GM12878 (cell line): ENCODE results near the gene SNAPIN. TPM values are rescaled to one million over a fixed set of nuclear protein-coding genes. Genes with fewer than 3 reads are reported as not detected.

Source experiments
- ATAC-seq: fragments of 200-7000 bp; cut with Tn5 transposase; 3 replicates; pipeline ENCODE4 v1.9.1; 2020; ENCODE audit warnings: mild to moderate bottlenecking, moderate library complexity
- BruUV-seq: library from RNA; stranded (reverse); fragments of 400-500 nt; replicated peaks from 2 replicates; lab custom pipeline; 2021; lab: Mats Ljungman, UMichigan
- CTCF ChIA-PET: fragments of 300-600 bp; sonication (Branson Sonifier 250); formaldehyde crosslinking; extraction: SDS; loops from one replicate; lab custom pipeline; 2021; ENCODE audit warnings: inconsistent platforms; lab: Yijun Ruan, JAX
- POLR2A ChIA-PET: fragments of 350-600 bp; formaldehyde crosslinking; extraction: SDS; loops from one replicate; lab custom pipeline; 2021; ENCODE audit warnings: inconsistent platforms; lab: Charles Lee
- RAD21 ChIA-PET: fragments of 300-600 bp; sonication (Branson Sonifier 250); formaldehyde crosslinking; loops from one replicate; lab custom pipeline; 2023; ENCODE audit warnings: antibody characterized with exemption; ENCODE audit not compliant: unreplicated experiment; lab: Charles Lee
- SMC1A ChIA-PET: fragments of 300-600 bp; sonication (Branson Sonifier 250); formaldehyde crosslinking; loops from one replicate; lab custom pipeline; 2023; ENCODE audit not compliant: unreplicated experiment, uncharacterized antibody; lab: Charles Lee
- DNase-seq: peaks from one replicate; pipeline ENCODE4 v3.0.0-alpha.2; 2011; ENCODE audit warnings: low read depth, low spot score
- FAIRE-seq: peaks from 3 replicates; lab custom pipeline; 2011; peaks lifted over from hg19 to GRCh38; lab: Jason Lieb, UNC
- H2AFZ ChIP-seq: 2 replicates; pipeline ENCODE4 v1.6.0; 2011; ENCODE audit warnings: low read depth, low read length, control low read depth; ENCODE audit not compliant: control insufficient read depth
- H3K27ac ChIP-seq: 2 replicates; pipeline ENCODE4 v1.5.1; 2011; ENCODE audit warnings: control low read depth; ENCODE audit not compliant: control insufficient read depth, insufficient read depth
- H3K27me3 ChIP-seq, 2 experiments: replicated peaks in 1 of 2; 2 replicates each; pipeline versions ENCODE4 v1.6.0 to v1.6.1; 2011; ENCODE audit warnings: low read length in 1 of 2; ENCODE audit not compliant: control insufficient read depth in 2 of 2, insufficient read depth in 2 of 2
- H3K36me3 ChIP-seq, 2 experiments: 2 replicates each; pipeline ENCODE4 v1.5.1; 2011; ENCODE audit warnings: low read length in 1 of 2; ENCODE audit not compliant: control insufficient read depth in 2 of 2, insufficient read depth in 2 of 2
- H3K4me1 ChIP-seq: 2 replicates; pipeline ENCODE4 v1.6.1; 2011; ENCODE audit warnings: mild to moderate bottlenecking, low read length, moderate library complexity, mixed read lengths; ENCODE audit not compliant: control insufficient read depth, insufficient read depth
- H3K4me2 ChIP-seq: 2 replicates; pipeline ENCODE4 v1.6.0; 2011; ENCODE audit warnings: control low read depth; ENCODE audit not compliant: control insufficient read depth, insufficient read depth
- H3K4me3 ChIP-seq: fragments of 200-600 bp; sonication (generic); 2 replicates; pipeline ENCODE4 v1.5.1; 2016
- H3K79me2 ChIP-seq: 2 replicates; pipeline ENCODE4 v1.6.0; 2011; ENCODE audit warnings: low read length; ENCODE audit not compliant: control insufficient read depth, insufficient read depth
- H3K9ac ChIP-seq: 2 replicates; pipeline ENCODE4 v1.8.0; 2011; ENCODE audit warnings: low read length, control low read depth, mixed read lengths; ENCODE audit not compliant: control insufficient read depth, insufficient read depth
- H3K9me3 ChIP-seq: replicated peaks from 3 replicates; pipeline ENCODE4 v1.5.1; 2011; ENCODE audit warnings: mild to moderate bottlenecking, low read length; ENCODE audit not compliant: control insufficient read depth, insufficient read depth
- H4K20me1 ChIP-seq: 2 replicates; pipeline ENCODE4 v1.6.0; 2011; ENCODE audit not compliant: control insufficient read depth, insufficient read depth
- BCL11A ChIP-seq: IDR thresholded peaks from 2 replicates; pipeline ENCODE4 v1.6.1; 2011; ENCODE audit warnings: low read depth, low read length
- ELK1 ChIP-seq: IDR thresholded peaks from 2 replicates; pipeline ENCODE4 v1.6.1; 2012; ENCODE audit warnings: low read depth, low read length, improper control_type of control experiment
- EZH2 ChIP-seq: IDR thresholded peaks from 2 replicates; pipeline ENCODE4 v1.6.1; 2012; ENCODE audit warnings: low read depth, mild to moderate bottlenecking, control low read depth, inconsistent platforms, low read length, borderline replicate concordance; ENCODE audit not compliant: control insufficient read depth
- HDGF ChIP-seq: fragments of 450-650 bp; IDR thresholded peaks from 2 replicates; pipeline ENCODE4 v1.6.1; 2016; ENCODE audit warnings: antibody characterized with exemption
- MLLT1 ChIP-seq: fragments of 450-650 bp; IDR thresholded peaks from 2 replicates; pipeline ENCODE4 v1.6.1; 2016; ENCODE audit warnings: mild to moderate bottlenecking
- MTA3 ChIP-seq: IDR thresholded peaks from 2 replicates; pipeline ENCODE4 v1.6.1; 2012; ENCODE audit warnings: low read length, inconsistent platforms, borderline replicate concordance
- NBN ChIP-seq: fragments of 450-650 bp; IDR thresholded peaks from 2 replicates; pipeline ENCODE4 v1.6.1; 2016
- PAX5 ChIP-seq: IDR thresholded peaks from 2 replicates; pipeline ENCODE4 v1.6.1; 2011; ENCODE audit warnings: low read depth, low read length, borderline replicate concordance
- PML ChIP-seq: IDR thresholded peaks from 2 replicates; pipeline ENCODE4 v1.6.1; 2012; ENCODE audit warnings: low read length, inconsistent platforms
- RBBP5 ChIP-seq: fragments of 200-600 bp; sonication (generic); conservative IDR thresholded peaks from 2 replicates; pipeline ENCODE4 v1.6.1; 2016
- RCOR1 ChIP-seq: conservative IDR thresholded peaks from 2 replicates; pipeline ENCODE4 v1.6.1; 2012; ENCODE audit warnings: low read depth, low read length, improper control_type of control experiment
- TCF12 ChIP-seq: IDR thresholded peaks from 2 replicates; pipeline ENCODE4 v1.6.1; 2011; ENCODE audit warnings: low read depth, mild to moderate bottlenecking, low read length
- ZNF24 ChIP-seq: fragments of 450-650 bp; IDR thresholded peaks from 2 replicates; pipeline ENCODE4 v1.6.1; 2017; ENCODE audit warnings: antibody characterized with exemption, mild to moderate bottlenecking
- WGBS: methylation state at CpG from one replicate; pipeline ENCODE4 v1.1.6; 2016; ENCODE audit warnings: low lambda C conversion rate; ENCODE audit not compliant: insufficient replicate concordance, insufficient coverage; ENCODE audit errors: missing lambda C conversion rate; 5-methylcytosine and 5-hydroxymethylcytosine counted together
- in situ Hi-C: fragments of 300-500 bp; cut with MboI; formaldehyde crosslinking; loops from 9 replicates; pipeline ENCODE4 v1.14.3; 2018; ENCODE audit warnings: mixed read lengths
- intact Hi-C: fragments of 100-400 bp; cut with micrococcal nuclease; formaldehyde crosslinking; loops from one replicate; pipeline ENCODE4 v1.14.2; 2022; ENCODE audit not compliant: unreplicated experiment
- microRNA-seq: library from miRNA; unstranded; fragments of <30 nt; microRNA quantifications from one replicate; pipeline ENCODE4, GENCODE V29; 2018
- polyA plus RNA-seq, 11 experiments: library from polyadenylated mRNA; depleted of rRNA in 4 of 11; unstranded in 6 of 11; stranded (reverse) in 5 of 11; fragments of >200 nt; fragmentation: Nextera tagmentation in 4 of 11; fragmentation: Illumina TruSeq in 1 of 11; extraction: Ambion mirVana in 4 of 11; extraction: Trizol in 1 of 11; gene quantifications; 1 replicate in 1 of 11; 2 replicates in 10 of 11; pipeline versions ENCODE4 v1.2.1 to v1.2.3, GENCODE V29; 2011 to 2016; ENCODE audit warnings: inconsistent platforms in 2 of 11, missing spikeins in 2 of 11, low read depth in 1 of 11
- small RNA-seq: library from RNA; depleted of rRNA; stranded (forward); fragments of <200 nt; gene quantifications from one replicate; pipeline ENCODE3, GENCODE V24; 2014
- total RNA-seq, 4 experiments: library from RNA; depleted of rRNA in 3 of 4; stranded (reverse); fragments of >200 nt in 3 of 4; fragmentation: Illumina TruSeq in 1 of 4; extraction: Trizol in 1 of 4; gene quantifications; 2 replicates each; pipeline versions ENCODE4 v1.2.1 to v1.2.3, GENCODE V29; 2013 to 2021

The SNAPIN gene
- total and polyA plus RNA-seq, 10 of the 15 experiments (the other 5 are each of a cell fraction or from before 2014, with no cell fraction given) = 12.4 to 78.1 (median 38.6) TPM

GRCh38 chr1:153711026-153711425 is 52.5 kb downstream of the SNAPIN start:
- H3K36me3 ChIP-seq = no peaks in the 10 kb centered on the region
- TF ChIP-seq RBBP5 (no peak), NBN (no peak), ELK1 (no peak), TCF12 (no peak), BCL11A (no peak), MTA3 (no peak), ZNF24 (no peak), MLLT1 (no peak), RCOR1 (no peak), PML (no peak), PAX5 (no peak), EZH2 (no peak), HDGF (no peak)
- SMC1A ChIA-PET = no interaction called here
- H3K79me2 ChIP-seq = no peaks in the 10 kb centered on the region
- no peak overlapping the region for H3K27ac ChIP-seq
- ATAC-seq (no peak), DNase-seq (no peak), FAIRE-seq (no peak)
- in situ Hi-C loops (no loop called here), intact Hi-C loops (no loop called here)
- no peaks in the 10 kb centered on the region for H3K27me3 ChIP-seq
- CTCF ChIA-PET = no interaction called here
- no peaks in the 10 kb centered on the region for H3K4me1 ChIP-seq
- no peak overlapping the region for H3K4me2 ChIP-seq
- H2AFZ ChIP-seq = no peak overlapping the region
- POLR2A ChIA-PET = no interaction called here
- WGBS = 61% methylated on average over 7 of the region's 7 CpGs
- RAD21 ChIA-PET = interaction anchor here (1.1 kb wide), 1 partner anchor 18 kb away, joined by 3 read pairs; no protein-coding TSS in a partner anchor
- no peaks in the 10 kb centered on the region for H4K20me1 ChIP-seq
- H3K9me3 ChIP-seq = no peaks in the 10 kb centered on the region
- H3K4me3 ChIP-seq = no peak overlapping the region
- H3K9ac ChIP-seq = no peak overlapping the region
- BruUV-seq = no TSS peak

Small RNAs within 50 kb of the gene (microRNA-seq; reads per million reads assigned to microRNA genes)
- not detected for gene MIR8083

Small RNAs within 50 kb of the gene (small RNA-seq; reads per million reads assigned to genes)
- gene MIR8083 = not detected
- gene RN7SL372P = not detected

Other genes starting within 250 kb of the SNAPIN start
Only the 7 nearest of the 16 such genes appear.
- not detected in 2 replicates for gene S100A16, start 45.6 kb upstream of the SNAPIN start, total RNA-seq (2014; rRNA removed)
- gene S100A16, start 45.6 kb upstream of the SNAPIN start, total RNA-seq (2014; rRNA removed; fragmentation: Illumina TruSeq; extraction: Trizol) = not detected in 2 replicates
- gene S100A16, start 45.6 kb upstream of the SNAPIN start, total RNA-seq (2021) = 0.51 TPM in 1 of 2 replicates, not detected in the other
- gene S100A16, start 45.6 kb upstream of the SNAPIN start, polyA plus RNA-seq (2011; rRNA removed) = 0.12 and 0.15 TPM in 2 replicates
- gene S100A16, start 45.6 kb upstream of the SNAPIN start, polyA plus RNA-seq (2014; fragmentation: Illumina TruSeq; extraction: Trizol) = not detected in 2 replicates
- not detected for gene S100A16, start 45.6 kb upstream of the SNAPIN start, polyA plus RNA-seq (2014; fragmentation: Nextera tagmentation; extraction: Ambion mirVana)
- not detected in 2 replicates for gene S100A16, start 45.6 kb upstream of the SNAPIN start, polyA plus RNA-seq (2014; rRNA removed)
- gene S100A16, start 45.6 kb upstream of the SNAPIN start, polyA plus RNA-seq (2016; fragmentation: Nextera tagmentation; extraction: Ambion mirVana) = under 1 TPM; 0.14 to 0.35 TPM
- gene S100A14, start 42.4 kb upstream of the SNAPIN start, total RNA-seq (2014; rRNA removed) = 0.28 and 0.33 TPM in 2 replicates
- 0.28 TPM in 1 of 2 replicates, not detected in the other for gene S100A14, start 42.4 kb upstream of the SNAPIN start, total RNA-seq (2014; rRNA removed; fragmentation: Illumina TruSeq; extraction: Trizol)
- 0.53 and 0.54 TPM in 2 replicates for gene S100A14, start 42.4 kb upstream of the SNAPIN start, total RNA-seq (2021)
- 0.58 and 0.89 TPM in 2 replicates for gene S100A14, start 42.4 kb upstream of the SNAPIN start, polyA plus RNA-seq (2011; rRNA removed)
- 0.35 and 0.46 TPM in 2 replicates for gene S100A14, start 42.4 kb upstream of the SNAPIN start, polyA plus RNA-seq (2014; fragmentation: Illumina TruSeq; extraction: Trizol)
- gene S100A14, start 42.4 kb upstream of the SNAPIN start, polyA plus RNA-seq (2014; fragmentation: Nextera tagmentation; extraction: Ambion mirVana) = under 1 TPM in 1 of 2 experiments, not detected in 1; 0.20 TPM
- 0.28 and 0.77 TPM in 2 replicates for gene S100A14, start 42.4 kb upstream of the SNAPIN start, polyA plus RNA-seq (2014; rRNA removed)
- not detected for gene S100A14, start 42.4 kb upstream of the SNAPIN start, polyA plus RNA-seq (2016; fragmentation: Nextera tagmentation; extraction: Ambion mirVana)
- 6.2 and 8.1 TPM in 2 replicates for gene S100A13, start 31.2 kb upstream of the SNAPIN start, total RNA-seq (2014; rRNA removed)
- gene S100A13, start 31.2 kb upstream of the SNAPIN start, total RNA-seq (2014; rRNA removed; fragmentation: Illumina TruSeq; extraction: Trizol) = 7.9 and 9.1 TPM in 2 replicates
- 10.3 and 12.8 TPM in 2 replicates for gene S100A13, start 31.2 kb upstream of the SNAPIN start, total RNA-seq (2021)
- gene S100A13, start 31.2 kb upstream of the SNAPIN start, polyA plus RNA-seq (2011; rRNA removed) = 5.6 and 6.6 TPM in 2 replicates
- 10.1 and 10.3 TPM in 2 replicates for gene S100A13, start 31.2 kb upstream of the SNAPIN start, polyA plus RNA-seq (2014; fragmentation: Illumina TruSeq; extraction: Trizol)
- 10 to 100 TPM; 29.7 to 30.9 TPM for gene S100A13, start 31.2 kb upstream of the SNAPIN start, polyA plus RNA-seq (2014; fragmentation: Nextera tagmentation; extraction: Ambion mirVana)
- gene S100A13, start 31.2 kb upstream of the SNAPIN start, polyA plus RNA-seq (2014; rRNA removed) = 13.0 and 17.1 TPM in 2 replicates
- gene S100A13, start 31.2 kb upstream of the SNAPIN start, polyA plus RNA-seq (2016; fragmentation: Nextera tagmentation; extraction: Ambion mirVana) = 1 to 10 TPM; 5.7 to 7.3 TPM
- not detected in 2 replicates for gene S100A1, start 30.3 kb upstream of the SNAPIN start, total RNA-seq (2014; rRNA removed)
- not detected in 2 replicates for gene S100A1, start 30.3 kb upstream of the SNAPIN start, total RNA-seq (2014; rRNA removed; fragmentation: Illumina TruSeq; extraction: Trizol)
- gene S100A1, start 30.3 kb upstream of the SNAPIN start, total RNA-seq (2021) = not detected in 2 replicates
- gene S100A1, start 30.3 kb upstream of the SNAPIN start, polyA plus RNA-seq (2011; rRNA removed) = not detected in 2 replicates
- gene S100A1, start 30.3 kb upstream of the SNAPIN start, polyA plus RNA-seq (2014; fragmentation: Illumina TruSeq; extraction: Trizol) = not detected in 2 replicates
- under 1 TPM in 1 of 2 experiments, not detected in 1; 0.13 TPM for gene S100A1, start 30.3 kb upstream of the SNAPIN start, polyA plus RNA-seq (2014; fragmentation: Nextera tagmentation; extraction: Ambion mirVana)
- 0.03 TPM in 1 of 2 replicates, not detected in the other for gene S100A1, start 30.3 kb upstream of the SNAPIN start, polyA plus RNA-seq (2014; rRNA removed)
- gene S100A1, start 30.3 kb upstream of the SNAPIN start, polyA plus RNA-seq (2016; fragmentation: Nextera tagmentation; extraction: Ambion mirVana) = under 1 TPM in 1 of 2 experiments, not detected in 1; 0.29 TPM
- gene CHTOP, start 24.6 kb upstream of the SNAPIN start, total RNA-seq (2014; rRNA removed) = 48.0 and 48.5 TPM in 2 replicates
- 46.5 and 48.7 TPM in 2 replicates for gene CHTOP, start 24.6 kb upstream of the SNAPIN start, total RNA-seq (2014; rRNA removed; fragmentation: Illumina TruSeq; extraction: Trizol)
- 60.1 and 61.5 TPM in 2 replicates for gene CHTOP, start 24.6 kb upstream of the SNAPIN start, total RNA-seq (2021)
- gene CHTOP, start 24.6 kb upstream of the SNAPIN start, polyA plus RNA-seq (2011; rRNA removed) = 93.8 and 98.9 TPM in 2 replicates
- gene CHTOP, start 24.6 kb upstream of the SNAPIN start, polyA plus RNA-seq (2014; fragmentation: Illumina TruSeq; extraction: Trizol) = 47.4 and 51.5 TPM in 2 replicates
- gene CHTOP, start 24.6 kb upstream of the SNAPIN start, polyA plus RNA-seq (2014; fragmentation: Nextera tagmentation; extraction: Ambion mirVana) = 10 to 100 TPM in 1 of 2 experiments, 1 to 10 TPM in 1; 8.4 to 15.9 TPM
- 64.5 and 65.4 TPM in 2 replicates for gene CHTOP, start 24.6 kb upstream of the SNAPIN start, polyA plus RNA-seq (2014; rRNA removed)
- gene CHTOP, start 24.6 kb upstream of the SNAPIN start, polyA plus RNA-seq (2016; fragmentation: Nextera tagmentation; extraction: Ambion mirVana) = 10 to 100 TPM; 53.1 to 56.2 TPM
- 309 and 334 TPM in 2 replicates for gene ILF2, start 12.3 kb downstream of the SNAPIN start, total RNA-seq (2014; rRNA removed)
- 405 and 431 TPM in 2 replicates for gene ILF2, start 12.3 kb downstream of the SNAPIN start, total RNA-seq (2014; rRNA removed; fragmentation: Illumina TruSeq; extraction: Trizol)
- gene ILF2, start 12.3 kb downstream of the SNAPIN start, total RNA-seq (2021) = 261 and 266 TPM in 2 replicates
- gene ILF2, start 12.3 kb downstream of the SNAPIN start, polyA plus RNA-seq (2011; rRNA removed) = 452 and 462 TPM in 2 replicates
- 520 and 601 TPM in 2 replicates for gene ILF2, start 12.3 kb downstream of the SNAPIN start, polyA plus RNA-seq (2014; fragmentation: Illumina TruSeq; extraction: Trizol)
- gene ILF2, start 12.3 kb downstream of the SNAPIN start, polyA plus RNA-seq (2014; fragmentation: Nextera tagmentation; extraction: Ambion mirVana) = 100 to 1,000 TPM; 444 to 455 TPM
- gene ILF2, start 12.3 kb downstream of the SNAPIN start, polyA plus RNA-seq (2014; rRNA removed) = 266 and 287 TPM in 2 replicates
- 100 to 1,000 TPM; 484 to 487 TPM for gene ILF2, start 12.3 kb downstream of the SNAPIN start, polyA plus RNA-seq (2016; fragmentation: Nextera tagmentation; extraction: Ambion mirVana)
- 0.22 and 0.40 TPM in 2 replicates for gene NPR1, start 20.0 kb downstream of the SNAPIN start, total RNA-seq (2014; rRNA removed)
- 0.13 and 0.18 TPM in 2 replicates for gene NPR1, start 20.0 kb downstream of the SNAPIN start, total RNA-seq (2014; rRNA removed; fragmentation: Illumina TruSeq; extraction: Trizol)
- 0.56 and 0.72 TPM in 2 replicates for gene NPR1, start 20.0 kb downstream of the SNAPIN start, total RNA-seq (2021)
- gene NPR1, start 20.0 kb downstream of the SNAPIN start, polyA plus RNA-seq (2011; rRNA removed) = 1.3 and 2.1 TPM in 2 replicates
- gene NPR1, start 20.0 kb downstream of the SNAPIN start, polyA plus RNA-seq (2014; fragmentation: Illumina TruSeq; extraction: Trizol) = 0.28 TPM in 1 of 2 replicates, not detected in the other
- gene NPR1, start 20.0 kb downstream of the SNAPIN start, polyA plus RNA-seq (2014; fragmentation: Nextera tagmentation; extraction: Ambion mirVana) = under 1 TPM in 1 of 2 experiments, not detected in 1; 0.09 TPM
- gene NPR1, start 20.0 kb downstream of the SNAPIN start, polyA plus RNA-seq (2014; rRNA removed) = 0.16 and 0.50 TPM in 2 replicates
- gene NPR1, start 20.0 kb downstream of the SNAPIN start, polyA plus RNA-seq (2016; fragmentation: Nextera tagmentation; extraction: Ambion mirVana) = under 1 TPM; 0.14 to 0.17 TPM